Measurements from ENCODE around the gene HOXC9.

The HOXC9 gene

GRCh38 chr12:54037360-54038283 lies 37.7 kb downstream of the HOXC9 start:
- Histone ChIP-seq H3K27me3 (ENCODE audit: insufficient read depth, low read length, poor library complexity) (peaks cover 43% of the 10 kb centered on the region), H3K79me2 (ENCODE audit: insufficient read depth, low read length) (no peaks in the 10 kb centered on the region), H3K27ac (ENCODE audit: low read length) (no peak overlapping the region), H3K4me1 (ENCODE audit: insufficient read depth, low read length) (no peaks in the 10 kb centered on the region), H3K9ac (ENCODE audit: low read depth, low read length) (no peak overlapping the region), H2AFZ (ENCODE audit: low read depth, low read length) (no peak overlapping the region), H3K9me3 (ENCODE audit: insufficient read depth, low read length, severe bottlenecking) (no peaks in the 10 kb centered on the region), H4K20me1 (ENCODE audit: insufficient read depth, low read length) (no peaks in the 10 kb centered on the region), H3K36me3 (ENCODE audit: insufficient read depth, low read length) (no peaks in the 10 kb centered on the region), H3K4me3 (ENCODE audit: low read depth in 1 of 2, low read length in 2 of 2) (no peak overlapping the region), H3K4me2 (ENCODE audit: insufficient read depth, low read length) (no peak overlapping the region)
- ATAC-seq (ENCODE audit: insufficient read depth, low read depth) (no peak), DNase-seq (no peak)
- no peak for TF ChIP-seq CTCF (IDR thresholded peaks at IDR 0.05; ENCODE audit: borderline replicate concordance, extremely low read depth, low read length, poor library complexity, severe bottlenecking)

DNA sequence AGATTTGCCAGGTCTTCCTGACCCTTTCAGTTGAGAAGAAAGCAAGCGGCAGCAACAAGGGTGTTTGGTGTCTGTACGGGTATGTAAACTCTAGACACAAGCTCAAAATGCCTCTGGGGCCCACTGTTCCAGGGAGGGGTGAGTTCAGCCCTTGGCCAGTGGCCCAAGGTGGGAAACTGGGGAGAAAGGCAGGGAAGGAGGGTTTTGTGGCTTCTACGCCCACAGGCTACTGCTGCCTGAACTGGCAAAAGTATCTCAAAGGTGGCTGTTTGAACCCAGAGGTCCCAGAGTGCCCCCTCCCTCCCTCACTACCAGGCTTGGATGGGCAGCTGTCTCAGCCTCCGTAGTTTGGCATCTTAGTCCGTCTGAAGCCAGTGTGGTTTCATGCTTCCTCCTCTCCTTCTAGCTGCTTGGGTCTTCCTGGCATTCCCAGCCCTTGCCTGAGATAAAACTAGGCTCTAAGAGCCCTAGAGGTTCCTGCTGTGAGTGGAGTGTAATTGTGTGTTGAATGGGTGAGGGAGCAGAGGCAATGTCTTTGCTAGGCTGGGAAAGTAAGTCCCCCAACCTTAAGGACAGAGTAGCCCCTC lies 38.4 kb downstream of the HOXC9 start:
- H3K9me3 ChIP-seq (ENCODE audit: insufficient read depth, low read length, severe bottlenecking), result no peaks in the 10 kb centered on the region
- no peak overlapping the region for H3K27ac ChIP-seq (ENCODE audit: low read length)
- no peak overlapping the region for H3K4me3 ChIP-seq (ENCODE audit: low read depth in 1 of 2, low read length in 2 of 2)
- H3K4me1 ChIP-seq (ENCODE audit: insufficient read depth, low read length), result no peaks in the 10 kb centered on the region
- no peaks in the 10 kb centered on the region for H3K79me2 ChIP-seq (ENCODE audit: insufficient read depth, low read length)
- no peak overlapping the region for H3K4me2 ChIP-seq (ENCODE audit: insufficient read depth, low read length)
- H3K9ac ChIP-seq (ENCODE audit: low read depth, low read length), result no peak overlapping the region
- ATAC-seq (ENCODE audit: insufficient read depth, low read depth) (no peak), DNase-seq (no peak)
- no peaks in the 10 kb centered on the region for H3K36me3 ChIP-seq (ENCODE audit: insufficient read depth, low read length)
- peaks cover 43% of the 10 kb centered on the region for H3K27me3 ChIP-seq (ENCODE audit: insufficient read depth, low read length, poor library complexity)
- TF ChIP-seq EZH2 (IDR thresholded peaks at IDR 0.05; ENCODE audit: borderline replicate concordance, low read depth, low read length, severe bottlenecking) (no peak), CTCF (IDR thresholded peaks at IDR 0.05; ENCODE audit: borderline replicate concordance, extremely low read depth, low read length, poor library complexity, severe bottlenecking) (no peak)
- no peaks in the 10 kb centered on the region for H4K20me1 ChIP-seq (ENCODE audit: insufficient read depth, low read length)
- no peak overlapping the region for H2AFZ ChIP-seq (ENCODE audit: low read depth, low read length)

DNA sequence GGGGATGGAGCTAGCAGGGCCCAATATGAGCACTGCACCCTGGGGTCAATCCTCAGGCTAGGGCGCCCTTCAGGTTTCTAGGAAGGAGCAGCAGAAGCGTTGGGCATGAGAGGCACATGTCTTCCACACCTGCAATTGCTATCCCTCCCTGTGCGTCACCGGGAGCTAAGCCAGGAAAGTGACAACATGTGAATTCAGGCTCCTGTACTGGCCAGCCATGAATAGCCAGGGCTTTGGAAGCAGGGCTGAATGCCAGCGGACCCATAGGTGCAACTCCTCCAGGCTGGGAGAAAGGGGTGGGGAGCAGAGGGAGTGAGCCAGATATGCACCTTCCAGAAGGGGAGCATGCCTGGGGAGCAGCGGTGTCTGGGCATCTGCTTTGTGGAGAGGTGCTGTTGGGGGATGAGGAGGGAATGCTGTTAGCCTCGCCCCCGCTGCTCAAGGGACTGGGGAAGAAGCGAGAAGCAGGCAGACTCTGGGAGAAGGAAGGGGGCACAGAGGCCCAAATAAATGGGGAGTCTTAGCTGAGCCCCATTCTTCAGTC lies 39.0 kb downstream of the HOXC9 start:
- H3K4me1 ChIP-seq (ENCODE audit: insufficient read depth, low read length), result peaks cover 3% of the 10 kb centered on the region
- H3K27me3 ChIP-seq (ENCODE audit: insufficient read depth, low read length, poor library complexity), result peaks cover 43% of the 10 kb centered on the region
- H3K27ac ChIP-seq (ENCODE audit: low read length), result no peak overlapping the region
- H4K20me1 ChIP-seq (ENCODE audit: insufficient read depth, low read length), result no peaks in the 10 kb centered on the region
- no peak for TF ChIP-seq CTCF (IDR thresholded peaks at IDR 0.05; ENCODE audit: borderline replicate concordance, extremely low read depth, low read length, poor library complexity, severe bottlenecking)
- peak; percentile 35 for TF ChIP-seq EZH2 (IDR thresholded peaks at IDR 0.05; ENCODE audit: borderline replicate concordance, low read depth, low read length, severe bottlenecking)
- no peak for DNase-seq
- no peaks in the 10 kb centered on the region for H3K9me3 ChIP-seq (ENCODE audit: insufficient read depth, low read length, severe bottlenecking)
- no peaks in the 10 kb centered on the region for H3K36me3 ChIP-seq (ENCODE audit: insufficient read depth, low read length)
- no peak overlapping the region for H3K9ac ChIP-seq (ENCODE audit: low read depth, low read length)
- no peak overlapping the region for H2AFZ ChIP-seq (ENCODE audit: low read depth, low read length)
- no peak overlapping the region for H3K4me2 ChIP-seq (ENCODE audit: insufficient read depth, low read length)
- no peaks in the 10 kb centered on the region for H3K79me2 ChIP-seq (ENCODE audit: insufficient read depth, low read length)
- ATAC-seq (ENCODE audit: insufficient read depth, low read depth), result no peak
- H3K4me3 ChIP-seq (ENCODE audit: low read depth in 1 of 2, low read length in 2 of 2), result no peak overlapping the region
